ENCODE data around the gene DEFB125. TPM values are rescaled to one million over a fixed set of nuclear protein-coding genes. Genes with fewer than 3 reads are reported as not detected.
"Not testable (repeated sequence)": the region's sequence is repeated elsewhere in the genome, so short reads cannot be mapped to it uniquely, and the experiment has no call there.

Gene DEFB125, protein sequence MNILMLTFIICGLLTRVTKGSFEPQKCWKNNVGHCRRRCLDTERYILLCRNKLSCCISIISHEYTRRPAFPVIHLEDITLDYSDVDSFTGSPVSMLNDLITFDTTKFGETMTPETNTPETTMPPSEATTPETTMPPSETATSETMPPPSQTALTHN
- total RNA-seq, result not detected
- long read RNA-seq, result 0 reads

DNA sequence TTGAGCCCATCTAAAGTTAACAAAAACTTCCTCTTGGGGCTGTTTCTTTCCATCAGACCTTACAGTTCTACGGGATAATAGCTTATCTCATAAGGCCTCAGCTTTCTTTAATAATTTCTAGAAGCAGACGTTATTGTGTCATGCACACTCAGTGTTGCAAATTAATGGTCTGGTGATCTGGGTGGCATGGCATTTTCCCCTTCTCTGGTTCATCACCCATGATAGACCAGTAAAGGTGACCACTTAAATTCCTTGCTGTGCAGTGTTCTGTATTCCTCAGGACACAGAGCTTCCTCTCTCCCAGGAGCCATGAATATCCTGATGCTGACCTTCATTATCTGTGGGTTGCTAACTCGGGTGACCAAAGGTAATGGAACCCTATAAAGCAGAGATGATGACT lies at the start of gene DEFB125:
Gene DEFB125, plus strand, starts transcription at position 272 of the 400 bp plus-strand sequence. Its CDS starts 38 bp downstream, at position 310.
- DNase-seq (no peak), ATAC-seq (no peak)
- intact Hi-C loops (cut with micrococcal nuclease), result no loop called here

DNA sequence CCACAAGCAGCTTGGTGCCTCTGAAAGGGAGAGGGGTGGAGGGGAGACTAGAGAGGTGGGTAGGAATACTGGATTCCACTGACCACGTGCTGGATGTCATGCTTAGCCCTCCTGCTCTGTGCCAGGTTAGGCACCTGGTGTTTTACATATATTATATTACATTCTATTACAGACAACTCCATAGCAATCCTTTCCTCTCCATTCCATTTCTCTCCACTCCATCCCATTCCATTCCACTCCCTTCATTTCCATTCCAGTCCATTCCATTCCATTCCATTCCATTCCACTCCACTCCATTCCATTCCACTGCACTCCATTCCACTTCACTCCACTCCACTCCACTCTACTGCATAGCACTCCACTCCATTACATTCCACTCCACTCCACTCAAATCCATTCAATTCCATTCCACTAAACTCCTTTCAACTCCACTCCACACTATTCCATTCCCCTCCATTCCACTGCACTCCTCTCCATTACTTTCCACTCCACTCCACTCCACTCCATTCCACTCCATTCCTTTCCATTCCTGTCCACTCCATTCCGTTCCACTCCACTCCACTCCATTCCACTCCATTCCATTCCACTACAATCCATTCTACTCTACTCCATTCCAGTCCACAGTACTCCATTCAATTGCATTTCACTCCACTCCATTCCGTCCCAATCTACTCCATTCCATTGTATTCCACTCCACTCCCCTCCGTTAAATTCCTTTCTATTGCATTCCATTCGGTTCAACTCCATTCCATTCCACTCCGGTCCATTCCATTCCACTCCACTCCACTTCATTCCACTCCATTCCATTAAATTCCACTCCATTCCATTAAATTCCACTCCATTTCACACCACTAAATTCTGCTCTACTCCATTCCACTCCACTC lies 27.2 kb upstream of the DEFB125 start:
- no peak for ATAC-seq
- intact Hi-C loops (cut with micrococcal nuclease), result no loop called here
- no peak for DNase-seq

DNA sequence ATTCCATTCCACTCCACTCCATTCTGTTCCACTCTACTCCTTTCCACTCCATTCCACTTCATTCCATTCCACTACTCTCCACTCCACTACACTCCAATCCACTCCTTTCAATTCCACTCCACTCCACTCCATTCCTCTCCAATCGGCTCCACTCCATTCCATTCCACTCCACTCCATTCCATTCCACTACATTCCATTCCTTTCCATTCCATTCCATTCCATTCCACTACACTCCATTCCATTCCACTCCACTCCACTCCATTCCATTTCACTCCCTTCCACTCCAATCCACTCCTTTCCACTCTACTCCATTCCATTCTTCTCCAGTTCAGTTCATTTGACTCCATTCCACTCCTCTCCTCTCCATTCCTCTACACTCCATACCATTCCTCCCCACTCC lies 26.2 kb upstream of the DEFB125 start:
- intact Hi-C loops (cut with micrococcal nuclease), result no loop called here
- no peak for ATAC-seq

DNA sequence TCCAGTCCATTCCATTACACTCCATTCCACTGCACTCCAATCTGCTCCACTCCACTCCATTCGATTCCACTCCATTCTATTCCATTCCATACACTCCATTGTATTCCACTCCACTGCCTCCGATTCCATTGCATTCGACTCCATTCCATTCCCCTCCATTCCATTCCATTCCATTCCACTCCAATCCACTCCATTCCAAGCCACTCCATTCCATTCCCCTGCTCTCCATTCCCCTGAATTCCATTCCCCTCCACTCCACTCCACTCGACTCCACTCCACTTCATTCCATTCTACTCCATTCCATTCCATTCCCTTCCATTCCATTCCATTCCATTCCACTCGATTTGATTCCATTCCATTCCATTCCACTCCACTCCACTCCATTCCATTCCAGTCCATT lies 25.7 kb upstream of the DEFB125 start:
- ATAC-seq, result no peak
- no peak for DNase-seq
- intact Hi-C loops (cut with micrococcal nuclease), result no loop called here

More for the DNA sequence above, 26.2 kb upstream of the DEFB125 start:
- DNase-seq, result no peak

DNA sequence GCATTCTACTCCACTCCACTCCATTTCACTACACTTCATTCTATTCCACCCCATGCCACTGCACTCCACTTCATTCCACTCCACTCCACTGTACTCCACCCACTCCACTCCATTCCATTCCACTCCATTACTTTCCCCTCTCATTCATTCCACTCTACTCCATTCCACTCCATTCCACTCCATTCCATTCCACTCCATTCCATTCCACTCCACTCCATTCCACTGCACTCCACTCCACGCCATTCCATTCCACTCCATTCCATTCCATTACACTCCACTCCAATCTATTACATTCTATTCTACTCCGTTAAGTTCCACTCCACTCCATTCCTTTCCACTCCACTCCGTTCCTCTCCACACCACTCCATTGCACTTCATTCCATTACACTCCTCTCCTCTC lies 25.0 kb upstream of the DEFB125 start:
- ATAC-seq, result no peak
- intact Hi-C loops (cut with micrococcal nuclease), result no loop called here

DNA sequence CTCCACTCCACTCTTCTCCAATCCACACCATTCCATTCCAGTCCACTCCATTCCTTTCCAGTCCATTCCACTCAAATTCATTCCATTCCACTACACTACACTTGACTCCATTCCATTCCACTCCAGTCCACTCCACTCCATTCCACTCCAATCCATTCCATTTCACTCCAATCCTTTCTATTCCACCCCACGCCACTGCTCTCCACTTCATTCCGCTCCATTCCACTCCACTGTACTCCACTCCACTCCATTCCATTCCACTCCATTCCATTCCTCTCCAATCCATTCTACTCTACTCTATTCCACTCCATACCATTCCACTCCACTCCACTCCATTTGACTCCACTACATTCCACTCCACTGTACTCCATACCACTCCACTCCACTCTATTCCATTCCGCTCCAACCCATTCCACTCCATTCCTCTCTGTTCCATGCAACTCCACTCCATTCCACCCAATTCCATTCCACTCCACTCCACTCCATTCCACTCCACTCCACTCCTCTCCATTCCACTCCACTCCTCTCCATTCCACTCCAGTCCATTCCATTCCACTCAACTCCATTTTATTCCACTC lies 23.4 kb upstream of the DEFB125 start:
- no peak for ATAC-seq
- intact Hi-C loops (cut with micrococcal nuclease), result no loop called here
- no peak for DNase-seq

More for the DNA sequence above, 25.0 kb upstream of the DEFB125 start:
- DNase-seq, result no peak

DNA sequence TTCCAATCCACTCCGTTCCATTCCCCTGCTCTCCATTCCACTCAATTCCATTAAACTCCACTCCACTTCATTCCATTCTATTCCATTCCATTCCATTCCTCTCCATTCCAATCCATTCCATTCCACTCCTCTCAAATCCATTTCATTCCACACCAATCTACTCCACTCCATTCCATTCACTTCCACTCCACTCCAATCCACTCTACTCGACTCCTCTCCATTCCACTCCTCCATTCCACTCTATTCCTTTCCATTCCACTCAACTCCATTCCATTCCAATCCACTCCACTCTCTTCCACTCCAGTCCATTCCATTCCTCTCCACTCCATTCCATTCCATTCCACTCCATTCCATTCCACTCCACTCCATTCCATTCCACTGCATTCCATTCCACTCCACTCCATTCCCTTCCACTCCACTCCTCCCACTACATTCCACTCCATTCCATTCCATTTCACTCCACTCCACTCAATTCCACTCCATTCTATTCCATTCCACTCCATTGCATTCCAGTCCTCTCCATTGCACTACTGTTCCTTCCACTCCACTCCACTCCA lies 22.6 kb upstream of the DEFB125 start:
- ATAC-seq (no peak), DNase-seq (no peak)
- intact Hi-C loops (cut with micrococcal nuclease), result no loop called here

DNA sequence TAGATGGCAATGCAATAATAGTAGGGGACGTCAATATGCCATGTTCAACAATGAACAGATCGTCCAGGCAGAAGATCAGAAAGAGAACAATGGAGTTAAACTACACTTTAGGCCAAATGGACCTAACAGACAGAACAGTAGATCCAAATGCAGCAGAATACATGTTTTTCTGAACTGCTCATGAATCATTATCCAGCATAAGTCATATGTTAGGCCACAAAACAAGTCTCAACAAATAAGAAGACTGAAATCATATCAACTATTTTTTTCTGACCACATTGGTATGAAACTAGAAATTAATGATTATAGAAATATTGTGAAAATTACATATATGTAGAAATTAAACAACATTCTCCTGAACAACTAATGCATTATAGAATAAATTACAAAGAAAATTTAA lies 10.2 kb upstream of the DEFB125 start:
- DNase-seq (no peak), ATAC-seq (no peak)
- intact Hi-C loops (cut with micrococcal nuclease), result no loop called here

DNA sequence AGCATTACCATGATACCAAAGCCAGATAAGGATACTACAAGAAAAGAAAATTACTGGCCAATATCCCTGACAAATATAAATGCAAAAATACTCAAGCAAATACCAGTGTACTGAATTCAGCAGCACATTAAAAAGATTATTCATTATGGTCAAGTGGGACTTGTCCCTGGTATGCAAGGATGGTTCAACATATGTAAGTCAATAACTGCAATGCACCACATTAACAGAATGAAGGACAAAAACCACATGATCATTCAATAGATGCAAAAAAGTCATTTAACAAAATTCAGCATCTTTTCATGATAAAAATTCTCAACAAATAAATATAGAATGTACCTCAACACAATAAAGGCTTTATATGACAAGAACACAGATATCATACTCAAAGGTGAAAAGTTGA lies 9.1 kb upstream of the DEFB125 start:
- no peak for ATAC-seq

DNA sequence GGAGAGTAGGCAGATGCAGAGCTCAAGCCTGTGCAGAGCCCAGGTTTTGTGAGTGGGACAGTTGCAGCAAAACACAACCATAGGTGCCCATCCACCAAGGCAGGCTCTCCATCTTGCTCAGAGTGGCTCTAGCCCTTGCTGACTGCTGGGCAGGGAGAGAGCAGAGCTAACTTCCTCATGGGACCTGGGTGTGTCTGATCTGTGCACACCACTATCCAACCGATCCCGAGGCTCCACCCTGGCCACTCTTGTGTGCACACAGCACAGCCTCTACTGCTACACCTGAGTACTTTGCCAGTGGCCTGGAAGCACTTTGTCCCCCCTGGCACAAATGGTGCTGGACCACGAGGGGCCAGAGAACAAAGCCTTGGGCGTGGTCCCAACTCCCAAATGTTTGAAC lies 7.9 kb upstream of the DEFB125 start:
- no peak for DNase-seq
- no peak for ATAC-seq
- intact Hi-C loops (cut with micrococcal nuclease), result no loop called here

More for the DNA sequence above, 9.1 kb upstream of the DEFB125 start:
- intact Hi-C loops (cut with micrococcal nuclease), result no loop called here
- no peak for DNase-seq

DNA sequence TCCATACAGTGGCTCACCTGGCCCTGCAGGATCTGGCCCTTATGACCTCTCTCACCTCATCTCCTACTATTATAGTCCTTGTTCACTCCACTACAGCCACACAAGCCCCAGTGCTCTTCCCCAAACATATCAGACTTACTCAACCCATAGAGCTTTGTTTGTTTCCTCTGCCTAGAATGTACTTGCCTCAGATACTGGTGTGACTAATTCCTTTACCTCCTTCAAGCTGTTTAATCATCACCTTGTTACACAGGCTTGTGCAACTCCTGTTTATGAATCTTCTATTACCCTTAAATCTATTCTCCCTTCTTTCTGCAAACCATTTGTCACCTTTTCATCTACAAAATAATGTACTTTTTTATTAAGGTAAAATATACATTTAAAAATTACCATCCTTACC lies 3.2 kb downstream of the DEFB125 start:
- DNase-seq (no peak), ATAC-seq (no peak)
- intact Hi-C loops (cut with micrococcal nuclease), result no loop called here

DNA sequence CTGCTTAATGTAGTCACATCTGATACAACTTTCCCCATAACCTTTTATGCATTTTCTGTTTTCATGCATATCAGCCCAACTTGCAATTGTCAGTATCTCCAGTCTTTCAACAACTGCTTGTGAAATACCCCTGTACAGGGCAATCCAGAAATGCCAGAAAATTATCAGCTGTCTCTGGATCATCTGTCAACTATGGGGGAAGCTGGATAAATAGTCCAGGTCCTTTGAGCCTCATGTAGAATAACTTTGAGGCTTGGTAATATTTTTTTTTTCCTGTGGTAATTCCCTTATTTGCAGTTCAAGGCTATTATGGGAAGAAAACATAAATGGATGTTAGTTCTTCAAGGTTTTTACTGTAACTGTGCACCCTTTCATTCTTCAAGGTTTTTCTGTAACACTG lies 6.2 kb downstream of the DEFB125 start:
- no peak for ATAC-seq
- intact Hi-C loops (cut with micrococcal nuclease), result no loop called here
- DNase-seq, result no peak

DNA sequence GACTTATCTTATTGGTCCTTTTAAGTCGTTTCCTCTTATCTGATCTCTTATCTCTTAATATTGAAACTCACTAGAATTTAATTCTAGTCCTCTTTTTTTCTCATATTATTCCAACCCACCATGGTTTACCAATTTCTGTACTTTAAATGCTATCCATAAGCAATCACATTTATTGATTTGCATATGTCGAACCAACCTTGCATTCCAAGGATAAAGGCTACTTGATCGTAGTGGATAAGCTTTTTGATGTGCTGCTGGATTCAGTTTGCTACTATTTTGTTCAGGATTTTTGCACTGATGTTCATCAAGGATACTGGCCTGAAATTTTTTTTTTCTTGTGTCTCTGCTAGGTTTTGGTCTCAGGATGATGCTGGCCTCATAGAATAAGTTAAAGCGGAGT lies 7.7 kb downstream of the DEFB125 start:
- intact Hi-C loops (cut with micrococcal nuclease), result no loop called here
- DNase-seq, result no peak
- ATAC-seq, result no peak

DNA sequence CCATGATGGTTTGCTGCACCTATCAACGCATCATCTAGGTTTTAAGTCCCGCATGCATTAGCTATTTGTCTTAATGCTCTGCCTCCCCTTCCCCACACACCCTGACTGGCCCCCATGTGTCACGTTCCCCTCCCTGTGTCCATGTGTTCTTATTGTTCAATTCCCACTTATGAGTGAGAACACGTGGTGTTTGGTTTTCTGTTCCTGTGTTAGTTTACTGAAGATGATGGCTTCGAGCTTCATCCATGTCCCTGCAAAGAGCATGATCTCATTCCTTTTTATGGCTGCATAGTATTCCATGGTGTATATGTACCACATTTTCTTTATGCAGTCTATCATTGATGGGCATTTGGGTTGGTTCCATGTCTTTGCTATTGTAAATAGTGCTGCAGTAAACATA lies 10.2 kb downstream of the DEFB125 start:
- ATAC-seq; DNase-seq; intact Hi-C loops (cut with micrococcal nuclease): not testable (repeated sequence)

DNA sequence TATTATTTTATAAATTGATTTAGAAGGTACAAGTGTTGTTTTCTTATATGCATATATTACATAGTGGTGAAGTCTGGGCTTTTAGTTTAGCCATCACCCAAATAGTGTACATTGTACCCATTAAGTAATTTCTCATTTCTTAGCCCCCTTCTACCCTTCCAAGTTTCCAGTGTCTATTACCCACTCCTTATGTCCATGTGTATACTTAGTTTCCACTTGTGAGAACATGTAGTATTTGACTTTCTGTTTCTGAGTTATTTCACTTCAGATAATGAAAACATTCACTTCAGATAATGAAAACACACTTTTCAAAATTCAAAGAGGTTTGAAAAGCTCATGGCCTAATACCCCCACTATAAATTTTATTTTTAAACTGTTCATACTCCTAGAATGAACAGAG lies 14.5 kb downstream of the DEFB125 start:
- intact Hi-C loops (cut with micrococcal nuclease), result loop anchor here (5.0 kb wide), 1 partner anchor 165 kb away; no protein-coding TSS in a partner anchor
- ATAC-seq (no peak), DNase-seq (no peak)

DNA sequence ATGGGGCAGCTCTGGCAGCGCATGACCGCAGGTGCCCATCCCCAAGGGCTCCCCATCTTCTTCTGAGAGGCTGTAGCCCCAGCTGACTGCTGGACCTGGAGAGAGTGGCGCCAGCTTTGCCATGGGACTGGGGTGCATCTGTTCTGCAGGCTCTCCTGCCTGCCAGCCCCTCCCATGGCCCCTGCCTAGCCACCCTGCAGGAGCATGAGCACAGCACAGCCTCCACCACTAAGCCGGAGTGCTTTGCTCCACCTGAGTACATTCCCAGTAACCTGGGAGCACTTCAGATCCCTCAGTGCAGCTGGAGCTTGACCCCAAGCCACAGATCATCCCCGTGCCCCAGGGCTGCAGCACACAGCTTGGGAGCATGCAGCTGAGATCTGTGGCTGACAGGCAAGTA lies 16.0 kb downstream of the DEFB125 start:
- DNase-seq, result no peak
- no peak for ATAC-seq
- intact Hi-C loops (cut with micrococcal nuclease), result loop anchor here (5.0 kb wide), 1 partner anchor 164 kb away; no protein-coding TSS in a partner anchor

DNA sequence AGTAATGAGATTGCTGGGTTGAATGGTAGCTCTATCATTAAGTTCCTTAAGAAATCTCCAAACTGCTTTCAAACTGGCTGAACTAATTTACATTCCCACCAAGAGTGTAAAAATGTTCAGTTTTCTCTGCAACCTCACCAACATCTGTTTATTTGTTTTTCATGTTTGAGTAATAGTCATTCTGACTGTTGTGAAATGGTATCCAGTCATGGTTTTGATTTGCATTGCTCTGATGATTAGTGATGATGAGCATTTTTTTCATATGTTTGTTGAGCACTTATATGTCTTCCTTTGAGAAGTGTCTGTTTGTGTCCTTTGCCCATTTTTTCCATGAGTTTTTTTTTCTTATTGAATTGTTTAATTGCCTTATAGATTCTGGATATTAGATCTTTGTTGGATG lies 24.9 kb downstream of the DEFB125 start:
- DNase-seq, result no peak
- ATAC-seq, result no peak
- intact Hi-C loops (cut with micrococcal nuclease), result no loop called here

DNA sequence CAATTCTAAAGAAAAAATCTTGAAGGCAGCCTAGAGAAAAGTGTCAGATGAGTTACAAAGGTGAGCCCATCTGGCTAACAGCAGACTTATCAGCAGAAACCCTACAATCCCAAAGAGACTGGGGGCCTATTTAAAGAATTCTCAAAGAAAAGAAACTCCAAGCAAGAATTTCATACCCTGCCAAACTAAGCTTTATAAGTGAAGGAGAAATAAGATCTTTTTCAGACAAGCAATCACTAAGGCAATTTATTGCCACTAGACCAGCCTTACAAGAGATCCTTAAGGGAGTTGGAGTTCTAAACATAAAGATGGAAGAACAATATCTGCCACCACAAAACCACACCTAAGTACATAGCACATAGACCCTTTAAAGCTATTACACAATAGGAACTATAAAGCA lies 30.0 kb downstream of the DEFB125 start:
- no peak for DNase-seq
- ATAC-seq, result no peak
- intact Hi-C loops (cut with micrococcal nuclease), result no loop called here

DNA sequence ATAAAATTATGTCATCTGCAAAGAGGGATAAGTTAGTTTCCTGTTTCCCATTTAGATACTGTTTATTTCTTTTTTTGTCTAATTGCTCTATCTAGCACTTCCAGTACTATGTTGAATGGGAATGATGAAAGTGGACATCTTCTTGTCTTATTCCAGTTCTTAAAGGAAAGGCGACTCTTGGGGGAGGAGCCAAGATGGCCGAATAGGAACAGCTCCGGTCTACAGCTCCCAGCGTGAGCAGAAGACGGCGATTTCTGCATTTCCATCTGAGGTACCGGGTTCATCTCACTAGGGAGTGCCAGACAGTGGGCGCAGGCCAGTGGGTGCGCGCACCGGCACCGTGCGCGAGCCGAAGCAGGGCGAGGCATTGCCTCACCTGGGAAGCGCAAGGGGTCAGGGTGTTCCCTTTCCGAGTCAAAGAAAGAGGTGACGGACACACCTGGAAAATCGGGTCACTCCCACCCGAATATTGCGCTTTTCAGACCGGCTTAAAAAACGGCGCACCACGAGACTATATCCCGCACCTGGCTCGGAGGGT lies 42.4 kb downstream of the DEFB125 start:
- ATAC-seq, result not testable (repeated sequence)

More for the DNA sequence above, 42.4 kb downstream of the DEFB125 start:
- DNase-seq; intact Hi-C loops (cut with micrococcal nuclease): not testable (repeated sequence)

All from left ventricle myocardium superior (tissue), 1 donor.